Uterus (tissue), 2 donors: Measurements from ENCODE around the gene MFAP1.

Source experiments
- CTCF ChIP-seq, 4 experiments: fragments of 200-600 bp in 2 of 4; fragments of 450-650 bp in 2 of 4; sonication (generic) in 2 of 4; IDR thresholded peaks; one replicate each; pipeline ENCODE4 v1.5.1; 2016 to 2019; ENCODE audit warnings: antibody characterized with exemption in 4 of 4, mild to moderate bottlenecking in 2 of 4, moderate library complexity in 1 of 4
- POLR2A ChIP-seq, 2 donors: fragments of 450-650 bp; IDR thresholded peaks; one replicate each; pipeline ENCODE4 v1.6.1; 2016; ENCODE audit warnings: antibody characterized with exemption in 2 of 2, mild to moderate bottlenecking in 1 of 2, moderate library complexity in 1 of 2

- TF ChIP-seq CTCF (IDR thresholded peaks at IDR 0.05) (no peak), POLR2A (IDR thresholded peaks at IDR 0.05) (no peak)
These were observed 47.7 kb downstream of the MFAP1 start, which contains the start of gene ELL3 for GRCh38 chr15:43776718-43777266.
